Hepatocyte (in vitro differentiated cells): ENCODE data around the gene SIPA1L2. TPM values are rescaled to one million over a fixed set of nuclear protein-coding genes. Genes with fewer than 3 reads are reported as not detected.

Source experiments
- DNase-seq: peaks from one replicate; pipeline ENCODE4 v3.0.0-alpha.2; 2016; ENCODE audit warnings: low spot score
- H2AFZ ChIP-seq: fragments of 200-600 bp; sonication (generic); 2 replicates; pipeline ENCODE4 v1.6.0; 2016; ENCODE audit warnings: antibody characterized with exemption, mild to moderate bottlenecking
- H3K27ac ChIP-seq: fragments of 200-600 bp; sonication (generic); 2 replicates; pipeline ENCODE4 v1.5.1; 2016; ENCODE audit warnings: mild to moderate bottlenecking
- H3K27me3 ChIP-seq: fragments of 200-600 bp; sonication (generic); 2 replicates; pipeline ENCODE4 v1.6.1; 2016
- H3K36me3 ChIP-seq: fragments of 200-600 bp; sonication (generic); replicated peaks from 2 replicates; pipeline ENCODE4 v1.5.1; 2016; ENCODE audit warnings: low read depth; ENCODE audit not compliant: insufficient read depth
- H3K4me1 ChIP-seq: fragments of 200-600 bp; sonication (generic); 2 replicates; pipeline ENCODE4 v1.5.1; 2016; ENCODE audit warnings: mild to moderate bottlenecking, moderate library complexity; ENCODE audit not compliant: insufficient read depth
- H3K4me2 ChIP-seq: fragments of 200-600 bp; sonication (generic); 2 replicates; pipeline ENCODE4 v1.6.0; 2016
- H3K4me3 ChIP-seq: fragments of 200-600 bp; sonication (generic); 2 replicates; pipeline ENCODE4 v1.5.1; 2016; ENCODE audit warnings: mild to moderate bottlenecking
- H3K79me2 ChIP-seq: fragments of 200-600 bp; sonication (generic); 2 replicates; pipeline ENCODE4 v1.6.0; 2017; ENCODE audit warnings: mild to moderate bottlenecking
- H3K9me2 ChIP-seq: fragments of 200-600 bp; sonication (generic); replicated peaks from 2 replicates; pipeline ENCODE4 v1.6.0; 2017; ENCODE audit warnings: mild to moderate bottlenecking; ENCODE audit not compliant: insufficient read depth
- H3K9me3 ChIP-seq: fragments of 200-600 bp; sonication (generic); 2 replicates; pipeline ENCODE4 v1.5.1; 2016; ENCODE audit warnings: low read depth, mild to moderate bottlenecking
- H4K20me1 ChIP-seq: fragments of 200-600 bp; sonication (generic); 2 replicates; pipeline ENCODE4 v1.6.0; 2016; ENCODE audit warnings: mild to moderate bottlenecking; ENCODE audit not compliant: insufficient read depth, poor library complexity, severe bottlenecking
- EZH2 ChIP-seq: fragments of 200-600 bp; sonication (generic); IDR thresholded peaks from 2 replicates; pipeline ENCODE4 v1.6.1; 2016; ENCODE audit warnings: antibody characterized with exemption, mild to moderate bottlenecking, borderline replicate concordance
- EZH2phosphoT487 ChIP-seq: fragments of 200-600 bp; sonication (generic); IDR thresholded peaks from one replicate; pipeline ENCODE4 v1.6.1; 2018; ENCODE audit warnings: antibody characterized with exemption, mild to moderate bottlenecking, low read depth, moderate library complexity; ENCODE audit not compliant: unreplicated experiment, severe bottlenecking
- WGBS: methylation state at CpG from one replicate; pipeline ENCODE4 v1.1.6; 2016; ENCODE audit warnings: low lambda C conversion rate; ENCODE audit errors: missing lambda C conversion rate; 5-methylcytosine and 5-hydroxymethylcytosine counted together
- polyA plus RNA-seq: library from polyadenylated mRNA; unstranded; fragments of >200 nt; fragmentation: Nextera tagmentation; extraction: Ambion mirVana; gene quantifications from 2 replicates; pipeline ENCODE4 v1.2.1, GENCODE V29; 2016
- total RNA-seq: library from RNA; depleted of rRNA; stranded (reverse); fragments of >200 nt; gene quantifications from 2 replicates; pipeline ENCODE4 v1.2.3, GENCODE V29; 2014
- TF ChIP-seq, protein P1 (sequence below): fragments of 200-600 bp; sonication (generic); IDR thresholded peaks from 2 replicates; pipeline ENCODE4 v1.5.1; 2016; ENCODE audit warnings: antibody characterized with exemption, mild to moderate bottlenecking; ENCODE audit not compliant: poor library complexity

The SIPA1L2 gene
- total and polyA plus RNA-seq, 2 experiments from 2014 or later, result 21.6 to 50.1 TPM

DNA sequence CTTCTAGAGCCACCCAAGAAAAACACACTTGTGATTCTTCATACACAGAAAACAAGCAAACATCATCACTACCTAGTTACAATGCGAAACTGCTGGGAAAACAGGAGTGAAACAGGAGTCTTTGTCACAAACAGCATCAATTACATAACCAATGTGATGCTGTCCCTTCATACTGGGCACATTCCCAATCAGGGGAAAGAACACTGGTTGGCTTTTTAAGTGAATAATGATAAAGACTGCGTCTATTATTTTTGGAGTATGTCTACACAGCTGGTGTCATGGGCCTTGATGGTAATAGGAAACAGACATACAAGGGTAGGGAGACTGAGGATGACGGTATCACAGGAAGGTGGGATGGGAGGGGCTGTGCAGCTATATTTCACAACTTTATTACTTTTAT, 43.3 kb downstream of the SIPA1L2 start:
- Histone ChIP-seq H3K27ac (no peak overlapping the region), H3K4me3 (no peak overlapping the region), H3K36me3 (no peaks in the 10 kb centered on the region), H2AFZ (no peak overlapping the region), H3K9me3 (no peaks in the 10 kb centered on the region), H3K9me2 (no peaks in the 10 kb centered on the region), H3K27me3 (no peaks in the 10 kb centered on the region), H4K20me1 (no peaks in the 10 kb centered on the region), H3K79me2 (peaks cover 91% of the 10 kb centered on the region), H3K4me1 (peaks cover 3% of the 10 kb centered on the region), H3K4me2 (no peak overlapping the region)
- DNase-seq, result no peak
- 64% methylated on average over 3 of the region's 3 CpGs for WGBS
- TF ChIP-seq EZH2, result no peak
- TF ChIP-seq, protein P1, sequence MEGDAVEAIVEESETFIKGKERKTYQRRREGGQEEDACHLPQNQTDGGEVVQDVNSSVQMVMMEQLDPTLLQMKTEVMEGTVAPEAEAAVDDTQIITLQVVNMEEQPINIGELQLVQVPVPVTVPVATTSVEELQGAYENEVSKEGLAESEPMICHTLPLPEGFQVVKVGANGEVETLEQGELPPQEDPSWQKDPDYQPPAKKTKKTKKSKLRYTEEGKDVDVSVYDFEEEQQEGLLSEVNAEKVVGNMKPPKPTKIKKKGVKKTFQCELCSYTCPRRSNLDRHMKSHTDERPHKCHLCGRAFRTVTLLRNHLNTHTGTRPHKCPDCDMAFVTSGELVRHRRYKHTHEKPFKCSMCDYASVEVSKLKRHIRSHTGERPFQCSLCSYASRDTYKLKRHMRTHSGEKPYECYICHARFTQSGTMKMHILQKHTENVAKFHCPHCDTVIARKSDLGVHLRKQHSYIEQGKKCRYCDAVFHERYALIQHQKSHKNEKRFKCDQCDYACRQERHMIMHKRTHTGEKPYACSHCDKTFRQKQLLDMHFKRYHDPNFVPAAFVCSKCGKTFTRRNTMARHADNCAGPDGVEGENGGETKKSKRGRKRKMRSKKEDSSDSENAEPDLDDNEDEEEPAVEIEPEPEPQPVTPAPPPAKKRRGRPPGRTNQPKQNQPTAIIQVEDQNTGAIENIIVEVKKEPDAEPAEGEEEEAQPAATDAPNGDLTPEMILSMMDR, result no peak
- no peak for TF ChIP-seq EZH2phosphoT487

DNA sequence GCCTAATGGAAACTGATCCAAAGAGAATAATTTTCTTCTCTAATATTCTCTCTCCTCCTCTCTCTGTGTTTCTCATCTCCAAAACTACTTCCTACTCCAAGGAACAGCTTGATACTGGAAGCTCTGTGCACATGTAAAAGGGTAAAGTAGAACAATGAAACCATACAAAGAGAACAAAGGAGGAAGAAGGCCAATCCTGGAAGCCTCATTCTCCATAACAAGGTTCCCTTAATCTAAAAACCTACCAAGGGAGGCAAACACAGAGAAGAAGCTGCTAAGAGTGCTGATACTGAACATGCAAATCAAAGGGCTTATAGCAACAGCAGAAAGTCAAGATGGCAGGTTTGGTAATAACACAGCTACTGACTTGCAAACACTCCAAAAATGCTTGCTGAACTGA, 44.4 kb downstream of the SIPA1L2 start:
- Histone ChIP-seq H4K20me1 (no peaks in the 10 kb centered on the region), H3K9me3 (no peaks in the 10 kb centered on the region), H3K9me2 (no peaks in the 10 kb centered on the region), H3K36me3 (no peaks in the 10 kb centered on the region), H2AFZ (no peak overlapping the region), H3K4me1 (no peaks in the 10 kb centered on the region), H3K4me2 (no peak overlapping the region), H3K27me3 (no peaks in the 10 kb centered on the region), H3K4me3 (no peak overlapping the region), H3K79me2 (peaks cover 91% of the 10 kb centered on the region), H3K27ac (no peak overlapping the region)
- TF ChIP-seq EZH2phosphoT487 (no peak), EZH2 (no peak)
- TF ChIP-seq, protein P1, result no peak
- no peak for DNase-seq

DNA sequence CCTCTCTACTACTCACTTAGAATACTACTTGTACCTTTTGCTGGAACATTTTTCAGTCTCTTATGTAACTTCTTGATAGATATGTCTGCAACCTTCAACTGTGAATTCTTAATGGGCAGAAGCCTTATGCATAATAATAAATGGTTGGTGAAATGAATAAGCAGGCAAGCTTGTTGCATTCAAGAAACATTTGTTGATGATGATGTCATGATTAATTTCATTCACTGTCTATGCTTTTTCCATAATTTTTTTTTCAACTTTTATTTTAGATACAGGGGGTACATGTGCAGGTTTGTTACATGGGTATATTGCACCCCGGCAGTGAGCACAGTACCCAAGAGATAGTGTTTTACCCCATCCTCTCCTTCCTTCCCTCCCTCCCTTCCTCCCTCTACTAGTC, 48.0 kb downstream of the SIPA1L2 start:
- Histone ChIP-seq H2AFZ (no peak overlapping the region), H3K4me2 (no peak overlapping the region), H3K36me3 (no peaks in the 10 kb centered on the region), H4K20me1 (no peaks in the 10 kb centered on the region), H3K9me3 (no peaks in the 10 kb centered on the region), H3K4me1 (peaks cover 4% of the 10 kb centered on the region), H3K79me2 (peaks cover 90% of the 10 kb centered on the region), H3K27me3 (no peaks in the 10 kb centered on the region), H3K9me2 (no peaks in the 10 kb centered on the region), H3K4me3 (no peak overlapping the region), H3K27ac (no peak overlapping the region)
- WGBS, result 100% methylated on average over 1 of the region's 1 CpG
- TF ChIP-seq EZH2, result no peak
- DNase-seq, result no peak

Other genes starting within 250 kb of the SIPA1L2 start
- gene MAP10, start 175.3 kb upstream of the SIPA1L2 start, total RNA-seq, result 3.8 and 5.7 TPM in 2 replicates
- 2.1 TPM in 2 replicates for gene MAP10, start 175.3 kb upstream of the SIPA1L2 start, polyA plus RNA-seq